Adipocyte (in vitro differentiated cells): ENCODE results near the gene HYDIN.
"Not testable (repeated sequence)": the region's sequence is repeated elsewhere in the genome, so short reads cannot be mapped to it uniquely, and the experiment has no call there.

Experiments
- DNase-seq: peaks from one replicate; pipeline ENCODE4 v3.0.0-alpha.2; 2015; ENCODE audit warnings: low read depth
- H3K27me3 ChIP-seq: replicated peaks from 2 replicates; pipeline ENCODE4 v1.7.0; 2013; ENCODE audit warnings: mild to moderate bottlenecking, low read length, moderate library complexity; ENCODE audit not compliant: control insufficient read depth, insufficient read depth
- H3K36me3 ChIP-seq: 2 replicates; pipeline ENCODE4 v1.7.0; 2013; ENCODE audit warnings: low read length, mild to moderate bottlenecking, moderate library complexity; ENCODE audit not compliant: control insufficient read depth, insufficient read depth, severe bottlenecking
- H3K4me1 ChIP-seq: 2 replicates; pipeline ENCODE4 v1.7.0; 2013; ENCODE audit warnings: mild to moderate bottlenecking, low read length, moderate library complexity; ENCODE audit not compliant: control insufficient read depth, insufficient read depth
- H3K4me3 ChIP-seq: 2 replicates; pipeline ENCODE4 v1.7.0; 2013; ENCODE audit warnings: mild to moderate bottlenecking, low read length, moderate library complexity
- H3K9ac ChIP-seq: 2 replicates; pipeline ENCODE4 v1.7.0; 2013; ENCODE audit warnings: mild to moderate bottlenecking, low read length, moderate library complexity
- H3K9me3 ChIP-seq: 2 replicates; pipeline ENCODE4 v1.7.0; 2013; ENCODE audit warnings: mild to moderate bottlenecking, low read length, moderate library complexity; ENCODE audit not compliant: control insufficient read depth

The HYDIN gene

GRCh38 chr16:70968332-70968731 lies 262.2 kb downstream of the HYDIN start:
- not testable (repeated sequence) for H3K27me3 ChIP-seq, H3K9me3 ChIP-seq, H3K4me1 ChIP-seq, H3K36me3 ChIP-seq, H3K9ac ChIP-seq, DNase-seq, H3K4me3 ChIP-seq

- not testable (repeated sequence) for H3K4me3 ChIP-seq, H3K36me3 ChIP-seq, DNase-seq, H3K27me3 ChIP-seq, H3K9me3 ChIP-seq, H3K4me1 ChIP-seq, H3K9ac ChIP-seq
These were observed 270.4 kb downstream of the HYDIN start for GRCh38 chr16:70960169-70960568.

GRCh38 chr16:70954922-70955321 lies 275.6 kb downstream of the HYDIN start:
- H3K9ac ChIP-seq, H3K27me3 ChIP-seq, H3K9me3 ChIP-seq, H3K4me3 ChIP-seq, DNase-seq, H3K36me3 ChIP-seq, H3K4me1 ChIP-seq: not testable (repeated sequence)

- H3K36me3 ChIP-seq, H3K27me3 ChIP-seq, DNase-seq, H3K9ac ChIP-seq, H3K9me3 ChIP-seq, H3K4me1 ChIP-seq, H3K4me3 ChIP-seq: not testable (repeated sequence)
These were observed 276.7 kb downstream of the HYDIN start for GRCh38 chr16:70953824-70954223.

GRCh38 chr16:70943551-70943950 lies 287.0 kb downstream of the HYDIN start:
- H3K4me3 ChIP-seq, DNase-seq, H3K4me1 ChIP-seq, H3K36me3 ChIP-seq, H3K9me3 ChIP-seq, H3K9ac ChIP-seq, H3K27me3 ChIP-seq: not testable (repeated sequence)

- not testable (repeated sequence) for H3K27me3 ChIP-seq, H3K9ac ChIP-seq, DNase-seq, H3K36me3 ChIP-seq, H3K9me3 ChIP-seq, H3K4me1 ChIP-seq, H3K4me3 ChIP-seq
These were observed 290.7 kb downstream of the HYDIN start for GRCh38 chr16:70939690-70940359.

GRCh38 chr16:70936781-70937525 lies 293.6 kb downstream of the HYDIN start:
- H3K27me3 ChIP-seq, H3K4me1 ChIP-seq, H3K9ac ChIP-seq, H3K36me3 ChIP-seq, H3K4me3 ChIP-seq, H3K9me3 ChIP-seq, DNase-seq: not testable (repeated sequence)

GRCh38 chr16:70935325-70935724 lies 295.2 kb downstream of the HYDIN start:
- not testable (repeated sequence) for H3K9ac ChIP-seq, H3K4me3 ChIP-seq, H3K27me3 ChIP-seq, H3K36me3 ChIP-seq, H3K4me1 ChIP-seq, H3K9me3 ChIP-seq, DNase-seq

GRCh38 chr16:70933746-70934145 lies 296.8 kb downstream of the HYDIN start:
- not testable (repeated sequence) for DNase-seq, H3K4me3 ChIP-seq, H3K9me3 ChIP-seq, H3K36me3 ChIP-seq, H3K4me1 ChIP-seq, H3K9ac ChIP-seq, H3K27me3 ChIP-seq

GRCh38 chr16:70930757-70931156 lies 299.8 kb downstream of the HYDIN start:
- not testable (repeated sequence) for H3K4me1 ChIP-seq

GRCh38 chr16:70922164-70922563 lies 308.4 kb downstream of the HYDIN start:
- DNase-seq, H3K4me1 ChIP-seq, H3K9ac ChIP-seq, H3K4me3 ChIP-seq, H3K27me3 ChIP-seq, H3K9me3 ChIP-seq, H3K36me3 ChIP-seq: not testable (repeated sequence)

More at GRCh38 chr16:70930757-70931156, 299.8 kb downstream of the HYDIN start:
- H3K9me3 ChIP-seq, H3K4me3 ChIP-seq, H3K9ac ChIP-seq, DNase-seq, H3K27me3 ChIP-seq, H3K36me3 ChIP-seq: not testable (repeated sequence)

GRCh38 chr16:70920661-70921060 lies 309.9 kb downstream of the HYDIN start:
- H3K27me3 ChIP-seq, H3K9ac ChIP-seq, H3K4me1 ChIP-seq, H3K4me3 ChIP-seq, H3K9me3 ChIP-seq, H3K36me3 ChIP-seq, DNase-seq: not testable (repeated sequence)
